ENCODE data around the gene CENPVL3.
"Not testable (repeated sequence)": the region's sequence is repeated elsewhere in the genome, so short reads cannot be mapped to it uniquely, and the experiment has no call there.

Gene CENPVL3

GRCh38 chrX:51618241-51619155, at the start of gene CENPVL3:
Gene CENPVL3 (minus strand): TSS chrX:51618912. CDS start chrX:51618873, 39 bp downstream.
- not testable (repeated sequence) for DNase-seq (ENCODE audit: low read depth)

- no peak for DNase-seq (ENCODE audit: low read depth)
Measured at GRCh38 chrX:51665981-51666380, 47.3 kb upstream of the CENPVL3 start.

- DNase-seq (ENCODE audit: low read depth) = no peak
Measured at GRCh38 chrX:51643377-51643776, 24.7 kb upstream of the CENPVL3 start.

GRCh38 chrX:51641421-51642021, 22.8 kb upstream of the CENPVL3 start:
- DNase-seq (ENCODE audit: low read depth) = no peak

- DNase-seq (ENCODE audit: low read depth) = not testable (repeated sequence)
Measured at GRCh38 chrX:51636511-51636910, 17.8 kb upstream of the CENPVL3 start.

GRCh38 chrX:51614353-51615012, 4.2 kb downstream of the CENPVL3 start:
- no peak for DNase-seq (ENCODE audit: low read depth)

- no peak for DNase-seq (ENCODE audit: low read depth)
Measured at GRCh38 chrX:51608766-51609165, 9.9 kb downstream of the CENPVL3 start.

- DNase-seq (ENCODE audit: low read depth) = no peak
Measured at GRCh38 chrX:51608126-51608525, 10.6 kb downstream of the CENPVL3 start.

- DNase-seq (ENCODE audit: low read depth) = no peak
Measured at GRCh38 chrX:51606446-51606845, 12.3 kb downstream of the CENPVL3 start.

- no peak for DNase-seq (ENCODE audit: low read depth)
Measured at GRCh38 chrX:51598899-51599298, 19.8 kb downstream of the CENPVL3 start.

GRCh38 chrX:51571874-51572273, 46.8 kb downstream of the CENPVL3 start:
- DNase-seq (ENCODE audit: low read depth) = no peak

GRCh38 chrX:51569561-51569960, 49.2 kb downstream of the CENPVL3 start:
- DNase-seq (ENCODE audit: low read depth) = no peak

GRCh38 chrX:51568586-51568985, 50.1 kb downstream of the CENPVL3 start:
- DNase-seq (ENCODE audit: low read depth) = no peak
